ENCODE results near the gene SEC16A.

SEC16A gene

DNA sequence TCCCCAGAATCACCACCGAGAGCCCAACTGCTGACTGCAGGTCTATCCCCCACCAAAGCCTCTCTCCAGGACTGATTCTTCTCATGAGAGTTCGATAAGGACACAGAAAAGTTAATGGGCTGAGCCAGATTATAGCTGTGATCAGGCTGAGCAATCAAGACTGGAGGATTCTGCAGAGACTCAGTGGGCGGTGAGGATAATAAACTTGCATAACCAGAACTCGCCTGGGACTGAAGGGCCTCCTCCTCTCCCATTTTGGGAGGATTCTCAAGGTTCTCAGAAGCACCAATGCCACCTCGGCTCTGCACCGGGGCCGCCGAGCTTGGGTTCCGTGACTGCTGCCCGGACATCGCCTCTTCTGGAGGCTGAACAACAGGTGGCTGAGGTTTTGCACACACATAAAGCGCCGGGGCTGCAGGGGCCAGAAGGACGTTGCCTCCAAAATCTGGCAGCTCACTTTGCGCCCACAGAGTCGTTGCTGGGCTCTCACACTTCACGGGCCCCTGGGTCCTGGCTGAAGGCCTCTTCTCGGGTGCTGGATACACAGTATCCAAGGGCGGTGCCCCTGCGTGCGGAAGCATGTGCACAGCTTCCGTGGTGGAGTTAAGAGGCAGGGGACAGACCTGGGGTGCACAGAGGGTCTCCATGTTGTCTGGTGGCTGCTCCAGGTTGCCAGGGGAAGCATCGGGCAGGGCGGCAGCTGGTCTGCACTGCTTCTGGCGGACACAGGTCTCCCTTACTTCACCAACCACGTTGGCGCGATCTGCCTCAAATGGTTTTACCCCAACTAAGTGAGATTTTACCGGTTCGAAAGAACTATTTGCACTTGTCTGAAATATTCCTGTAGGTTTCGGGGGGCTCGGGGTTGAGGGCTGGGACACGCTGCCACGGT is 7.6 kb downstream of the SEC16A start:
- Mint-ChIP-seq H3K4me1 (peaks cover 6 to 9% of the 10 kb centered on the region in 2 donors), H3K9me3 (no peaks in the 10 kb centered on the region), H3K36me3 (peaks cover 30 to 40% of the 10 kb centered on the region in 2 donors), H3K27ac (no peak overlapping the region), H3K4me3 (no peak overlapping the region), H3K27me3 (no peaks in the 10 kb centered on the region)
- DNase-seq: no peak
- ATAC-seq (replicated peaks): no peak

DNA sequence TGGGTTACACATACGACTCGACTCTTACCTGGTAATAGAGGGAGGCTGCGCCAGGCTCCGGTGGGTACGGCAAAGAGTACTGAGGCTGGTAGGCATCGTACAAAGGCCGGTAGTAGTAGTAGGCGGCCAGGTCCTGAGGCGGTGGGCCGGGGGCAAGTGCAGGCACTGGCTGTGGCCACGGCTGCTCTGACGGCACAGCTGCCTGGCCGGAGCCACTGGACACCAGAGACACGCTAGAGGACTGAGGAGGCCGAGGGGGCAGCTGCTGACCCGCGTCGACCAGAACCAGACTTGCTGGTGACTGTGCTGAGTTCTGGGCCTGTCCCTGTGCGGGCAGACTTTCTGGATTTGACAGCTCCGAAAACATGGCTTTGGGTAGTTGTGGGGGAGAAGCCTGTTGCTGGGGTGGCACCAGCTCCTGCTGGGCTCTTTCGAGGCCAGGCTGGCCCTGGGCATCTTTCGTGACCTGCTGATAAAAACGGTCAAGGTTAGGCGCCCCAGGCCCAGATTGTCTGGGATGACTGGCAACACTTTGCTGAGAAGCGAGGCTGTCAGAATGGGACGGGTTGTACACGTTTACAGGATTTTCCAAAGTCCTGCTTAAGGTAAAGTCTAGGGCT is 8.7 kb downstream of the SEC16A start:
- Mint-ChIP-seq H3K36me3 (peaks cover 34 to 43% of the 10 kb centered on the region in 2 donors), H3K9me3 (no peaks in the 10 kb centered on the region), H3K27me3 (no peaks in the 10 kb centered on the region), H3K4me1 (peaks cover 3 to 4% of the 10 kb centered on the region in 2 donors), H3K4me3 (no peak overlapping the region), H3K27ac (no peak overlapping the region)
- ATAC-seq (replicated peaks) (no peak), DNase-seq (no peak)

DNA sequence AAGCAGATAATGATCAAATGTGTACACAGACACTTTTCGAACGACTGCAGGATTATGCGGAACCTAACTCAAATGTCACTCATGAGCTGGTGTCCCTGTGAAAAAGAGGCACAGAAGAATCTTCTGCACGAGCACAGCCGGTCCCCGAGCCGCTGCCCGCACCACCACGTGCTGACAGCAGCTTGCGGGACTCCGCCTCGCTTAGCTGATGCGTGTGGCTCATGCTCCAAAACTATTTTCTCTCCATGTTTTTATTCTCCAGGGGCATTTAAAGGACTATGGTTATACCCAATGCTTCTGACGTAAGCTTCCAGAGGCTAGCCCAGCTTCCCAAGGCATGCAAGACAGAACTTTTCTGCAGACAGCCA is 9.5 kb downstream of the SEC16A start:
- peaks cover 1 to 2% of the 10 kb centered on the region in 2 donors for H3K4me1 Mint-ChIP-seq
- H3K4me3 Mint-ChIP-seq: no peak overlapping the region
- no peak for DNase-seq
- H3K9me3 Mint-ChIP-seq: no peaks in the 10 kb centered on the region
- H3K36me3 Mint-ChIP-seq: peaks cover 34 to 45% of the 10 kb centered on the region in 2 donors
- H3K27me3 Mint-ChIP-seq: no peaks in the 10 kb centered on the region
- no peak overlapping the region for H3K27ac Mint-ChIP-seq
- ATAC-seq (replicated peaks): no peak

DNA sequence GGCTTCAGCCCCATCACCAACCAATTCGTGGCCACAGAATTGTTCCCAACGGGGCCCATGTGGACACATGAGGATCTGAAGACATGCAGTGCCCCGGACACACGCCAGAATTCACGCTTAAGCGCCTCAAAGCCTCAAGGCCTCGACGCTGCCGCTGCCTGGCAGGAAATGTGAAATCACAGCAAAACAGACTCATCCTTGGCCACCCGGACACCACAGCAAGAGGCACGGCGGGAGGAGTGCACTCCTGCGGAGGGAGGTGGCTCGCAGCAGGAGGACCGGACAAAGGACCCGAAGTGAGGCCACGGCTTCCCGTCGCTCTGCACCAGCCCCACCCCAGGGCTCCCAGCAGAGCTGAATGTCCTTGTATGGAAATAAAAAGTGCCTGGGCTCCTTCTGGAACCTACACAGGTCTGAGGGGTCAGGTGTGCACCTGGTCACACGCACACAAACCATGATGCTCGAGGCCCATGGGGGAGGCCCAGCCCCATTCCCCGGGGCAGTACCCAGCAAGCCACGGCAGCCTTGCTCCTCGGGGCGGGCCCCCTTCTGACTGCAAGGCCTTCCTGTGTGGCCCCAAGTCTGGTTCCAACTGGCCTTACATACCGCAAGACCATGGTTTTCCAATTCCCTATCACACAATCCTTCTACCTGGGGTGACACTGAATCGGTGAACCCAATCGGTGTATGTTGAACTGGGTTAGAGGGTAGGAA is 10.0 kb downstream of the SEC16A start:
- H3K4me1 Mint-ChIP-seq: peaks cover 0 to 2% of the 10 kb centered on the region in 2 donors
- H3K27ac Mint-ChIP-seq: no peak overlapping the region
- DNase-seq (no peak), ATAC-seq (replicated peaks) (no peak)
- no peak overlapping the region for H3K4me3 Mint-ChIP-seq
- H3K9me3 Mint-ChIP-seq: no peaks in the 10 kb centered on the region
- H3K27me3 Mint-ChIP-seq: no peaks in the 10 kb centered on the region
- H3K36me3 Mint-ChIP-seq: peaks cover 34 to 46% of the 10 kb centered on the region in 2 donors

DNA sequence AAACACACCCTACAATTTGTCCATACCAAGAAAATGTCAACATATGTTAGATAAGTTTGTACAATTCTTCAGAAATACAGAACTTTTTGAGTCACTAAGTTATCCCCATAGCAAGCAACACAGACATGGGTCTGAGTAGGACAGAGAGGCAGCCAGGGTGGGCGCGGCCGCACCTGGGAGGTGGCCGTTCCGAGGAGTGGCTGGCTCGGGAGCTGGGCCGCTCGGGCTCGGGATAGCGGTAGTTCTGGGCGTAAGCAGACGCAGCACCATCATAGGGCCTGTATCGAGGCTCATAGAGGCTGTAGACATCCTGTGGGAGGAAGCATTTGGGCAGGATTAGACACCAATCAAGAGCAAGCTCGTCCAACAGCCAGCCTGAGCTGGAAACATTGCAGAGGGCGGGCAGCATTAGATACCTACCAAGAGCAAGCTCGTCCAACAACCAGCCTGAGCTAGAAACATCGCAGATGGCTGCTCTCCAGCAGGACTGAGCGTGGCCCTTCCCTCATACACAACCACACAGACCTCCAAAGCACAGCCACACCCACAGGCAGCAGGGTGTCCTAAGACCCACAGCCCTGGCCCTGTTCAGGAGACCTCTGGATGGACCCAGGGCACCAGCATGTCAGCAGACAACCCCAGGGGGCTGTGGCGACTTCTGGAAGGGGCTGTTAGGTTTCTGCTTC is 10.9 kb downstream of the SEC16A start:
- no peak for DNase-seq
- H3K27me3 Mint-ChIP-seq: no peaks in the 10 kb centered on the region
- no peak for ATAC-seq (replicated peaks)
- H3K4me3 Mint-ChIP-seq: no peak overlapping the region
- H3K36me3 Mint-ChIP-seq: peaks cover 34 to 46% of the 10 kb centered on the region in 2 donors
- no peak overlapping the region for H3K27ac Mint-ChIP-seq
- H3K9me3 Mint-ChIP-seq: no peaks in the 10 kb centered on the region
- peaks cover 0 to 2% of the 10 kb centered on the region in 2 donors for H3K4me1 Mint-ChIP-seq

DNA sequence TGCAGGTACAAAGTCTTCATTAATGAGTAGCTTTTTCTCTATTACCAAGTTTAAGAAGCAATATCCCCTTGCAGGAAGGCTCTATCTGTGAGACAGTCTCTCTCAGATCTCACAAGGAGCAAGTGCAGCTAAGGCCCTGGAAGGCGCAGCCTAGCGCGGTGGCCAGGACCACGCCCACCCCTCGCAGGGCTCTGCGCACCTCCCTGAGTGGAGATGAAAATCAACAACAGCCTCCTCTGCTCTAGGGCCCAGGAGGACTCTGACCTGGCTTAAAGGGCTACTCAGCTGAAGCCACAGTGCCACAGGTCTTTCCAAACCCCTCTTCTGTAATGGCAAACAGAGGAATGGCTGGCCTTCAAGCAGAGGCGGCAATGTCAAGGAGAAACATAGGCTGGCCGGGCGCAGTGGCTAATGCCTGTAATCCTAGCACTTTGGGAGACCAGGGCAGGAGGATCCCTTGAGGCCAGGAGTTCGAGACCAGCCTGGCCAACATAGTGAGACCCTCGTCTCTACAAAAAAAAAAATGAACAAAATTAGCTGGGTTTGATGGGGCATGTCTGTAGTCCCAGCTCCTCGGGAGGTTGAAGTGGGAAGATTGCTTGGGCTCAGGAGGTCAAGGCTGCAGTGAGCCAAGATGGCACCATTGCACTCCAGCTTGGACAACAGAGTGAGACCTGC is 11.9 kb downstream of the SEC16A start:
- H3K4me1 Mint-ChIP-seq: peaks cover 0 to 2% of the 10 kb centered on the region in 2 donors
- H3K4me3 Mint-ChIP-seq: no peak overlapping the region
- no peak overlapping the region for H3K27ac Mint-ChIP-seq
- DNase-seq (no peak), ATAC-seq (replicated peaks) (no peak)
- H3K27me3 Mint-ChIP-seq: no peaks in the 10 kb centered on the region
- H3K36me3 Mint-ChIP-seq: peaks cover 39 to 51% of the 10 kb centered on the region in 2 donors
- H3K9me3 Mint-ChIP-seq: no peaks in the 10 kb centered on the region

DNA sequence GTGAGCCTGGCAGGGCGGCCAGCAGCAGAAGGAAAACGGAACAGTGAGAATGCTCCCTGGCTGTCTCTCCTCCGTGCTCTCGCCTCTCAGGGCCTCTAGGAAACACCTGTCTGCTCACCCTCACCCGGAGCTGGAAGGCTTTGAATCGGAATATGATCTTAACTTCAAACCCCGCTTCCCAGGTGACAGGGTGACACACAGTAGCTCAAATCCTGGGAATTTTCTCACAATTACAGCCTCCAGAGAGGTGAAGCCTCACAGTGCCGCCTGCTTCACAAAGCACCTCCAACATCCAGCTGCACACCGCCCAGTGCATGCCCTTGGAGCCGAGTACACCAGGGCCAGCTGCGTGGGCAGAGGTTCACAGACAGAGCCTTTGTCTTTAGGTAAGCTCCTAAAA is 12.5 kb downstream of the SEC16A start:
- ATAC-seq (replicated peaks) (no peak), DNase-seq (no peak)
- H3K9me3 Mint-ChIP-seq: no peaks in the 10 kb centered on the region
- no peak overlapping the region for H3K4me3 Mint-ChIP-seq
- H3K4me1 Mint-ChIP-seq: peaks cover 0 to 2% of the 10 kb centered on the region in 2 donors
- H3K27ac Mint-ChIP-seq: no peak overlapping the region
- peaks cover 38 to 51% of the 10 kb centered on the region in 2 donors for H3K36me3 Mint-ChIP-seq
- no peaks in the 10 kb centered on the region for H3K27me3 Mint-ChIP-seq

DNA sequence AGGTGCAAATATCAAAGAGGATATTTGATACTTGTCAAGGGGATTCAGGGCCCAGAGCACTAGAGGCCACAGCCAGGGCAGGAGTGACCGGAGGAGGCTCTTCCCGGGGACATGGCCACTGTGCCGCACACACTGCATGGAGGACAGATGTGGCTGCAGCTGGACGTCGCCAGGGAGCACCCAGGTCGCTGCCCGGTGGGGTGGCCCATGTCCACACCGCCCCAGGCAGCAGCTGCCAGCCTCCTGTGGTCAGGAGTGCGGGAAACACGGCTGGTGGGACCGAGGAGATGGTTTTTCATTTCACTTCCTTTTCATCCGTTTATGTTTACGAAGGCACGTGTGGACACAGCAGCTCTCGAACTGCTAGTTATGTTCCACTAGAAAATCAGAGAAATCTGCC is 15.1 kb downstream of the SEC16A start:
- peaks cover 37 to 56% of the 10 kb centered on the region in 2 donors for H3K36me3 Mint-ChIP-seq

DNA sequence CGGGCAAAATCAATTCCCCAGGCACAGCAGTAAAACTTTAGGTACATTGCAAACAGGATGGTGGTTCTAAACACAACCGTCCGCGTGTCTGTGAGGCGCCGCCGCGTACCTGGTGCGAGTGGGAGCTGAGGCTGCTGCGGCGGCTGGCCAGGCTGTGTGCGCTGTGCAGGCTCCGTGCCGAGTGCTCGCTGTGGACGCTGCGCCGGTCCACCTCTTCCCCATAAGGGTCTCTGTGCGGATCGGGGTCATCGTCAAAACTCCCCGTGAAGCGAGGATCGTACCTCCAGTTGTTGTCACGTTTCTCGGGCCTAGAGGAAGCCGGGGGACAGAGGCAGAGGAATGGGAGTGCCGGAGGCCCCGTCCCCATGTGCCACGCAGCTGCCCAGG is 16.7 kb downstream of the SEC16A start:
- Mint-ChIP-seq H3K27me3 (no peaks in the 10 kb centered on the region), H3K4me3 (no peak overlapping the region)

More for the DNA sequence above, 15.1 kb downstream of the SEC16A start:
- H3K27me3 Mint-ChIP-seq: no peaks in the 10 kb centered on the region
- no peak for ATAC-seq (replicated peaks)
- DNase-seq: no peak
- H3K4me3 Mint-ChIP-seq: no peak overlapping the region
- H3K4me1 Mint-ChIP-seq: no peaks in the 10 kb centered on the region
- peak overlapping the region; percentile 56 for H3K27ac Mint-ChIP-seq
- H3K9me3 Mint-ChIP-seq: no peaks in the 10 kb centered on the region

DNA sequence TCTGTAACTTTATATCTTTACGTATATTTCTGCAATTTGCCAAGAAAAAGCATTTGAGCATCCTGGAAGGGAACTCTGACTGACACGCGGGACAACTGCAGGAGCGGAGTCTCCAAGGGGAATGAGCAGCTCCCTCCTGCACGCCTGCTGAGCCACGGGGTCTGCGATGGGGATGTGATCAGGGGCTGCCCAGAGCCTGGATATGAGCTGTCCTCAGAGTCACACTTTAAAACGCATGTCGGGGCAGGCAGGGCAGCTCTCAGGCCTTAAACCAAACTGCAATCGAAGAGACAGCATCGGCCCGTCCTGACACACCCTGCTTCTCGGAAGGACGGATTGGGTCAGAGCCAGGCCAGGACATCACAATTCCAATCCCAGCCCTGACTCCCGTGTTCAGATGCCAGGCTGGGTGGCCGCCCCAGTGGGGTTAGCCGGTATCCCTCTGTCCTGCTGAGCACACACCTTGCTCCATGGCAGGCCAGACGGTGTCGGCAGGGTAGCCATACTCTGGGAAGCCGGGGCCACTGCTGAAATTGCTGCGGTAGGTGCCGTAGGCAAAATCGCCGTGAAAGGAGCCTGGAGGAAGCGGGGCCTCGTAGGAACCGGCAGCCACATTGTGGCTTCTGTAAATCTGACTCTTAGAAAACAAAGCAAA is 17.2 kb downstream of the SEC16A start:
- Mint-ChIP-seq H3K4me1 (no peaks in the 10 kb centered on the region), H3K9me3 (no peaks in the 10 kb centered on the region), H3K4me3 (no peak overlapping the region), H3K27me3 (no peaks in the 10 kb centered on the region), H3K36me3 (peaks cover 38 to 63% of the 10 kb centered on the region in 2 donors), H3K27ac (no peak overlapping the region)
- ATAC-seq (replicated peaks): no peak
- no peak for DNase-seq

More for the DNA sequence above, 16.7 kb downstream of the SEC16A start:
- no peaks in the 10 kb centered on the region for H3K9me3 Mint-ChIP-seq
- H3K4me1 Mint-ChIP-seq: no peaks in the 10 kb centered on the region
- no peak for ATAC-seq (replicated peaks)
- DNase-seq: no peak
- peaks cover 38 to 62% of the 10 kb centered on the region in 2 donors for H3K36me3 Mint-ChIP-seq
- H3K27ac Mint-ChIP-seq: peak overlapping the region; percentile 9

DNA sequence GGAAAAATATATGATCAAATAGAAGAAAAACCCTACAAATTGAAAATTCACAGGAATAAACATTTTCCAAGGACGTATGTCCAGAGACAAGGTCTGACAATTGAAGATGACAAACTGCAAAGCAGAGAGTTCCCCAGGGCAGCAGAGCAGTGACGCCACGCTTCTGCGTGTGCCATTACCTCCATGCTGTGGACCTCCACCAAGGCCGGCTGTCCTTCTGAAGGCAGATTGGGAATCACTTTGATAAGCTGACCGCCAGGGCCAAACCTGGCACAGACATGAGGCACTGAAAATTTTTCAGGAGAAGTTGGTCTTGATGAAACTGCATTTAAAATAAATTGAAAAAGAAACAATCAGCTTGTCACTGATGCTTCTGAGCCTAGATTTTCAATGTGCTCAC is 18.6 kb downstream of the SEC16A start:
- Mint-ChIP-seq H3K27me3 (no peaks in the 10 kb centered on the region), H3K4me3 (no peak overlapping the region), H3K9me3 (no peaks in the 10 kb centered on the region), H3K27ac (no peak overlapping the region), H3K4me1 (no peaks in the 10 kb centered on the region), H3K36me3 (peaks cover 36 to 64% of the 10 kb centered on the region in 2 donors)
- no peak for DNase-seq
- ATAC-seq (replicated peaks): no peak

DNA sequence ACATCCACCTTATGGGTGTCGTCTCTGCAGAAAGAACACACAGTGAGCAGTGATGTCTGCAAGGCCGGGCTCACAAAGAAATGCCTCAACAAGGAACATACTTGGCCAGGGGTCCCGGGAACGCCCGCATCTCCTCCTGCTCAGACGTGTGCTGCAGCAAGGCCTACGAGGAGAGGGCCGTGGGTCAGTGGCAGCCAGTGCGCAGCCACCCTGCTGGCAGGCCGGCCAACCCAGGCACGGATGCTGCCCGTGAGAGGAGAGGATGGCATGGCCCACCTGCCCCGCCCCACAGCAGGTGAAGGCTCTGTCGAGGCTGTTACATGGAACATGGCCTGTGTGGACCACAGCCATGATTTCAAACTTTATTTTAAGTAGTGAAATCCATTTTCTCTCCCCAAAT is 19.3 kb downstream of the SEC16A start:
- H3K27me3 Mint-ChIP-seq: no peaks in the 10 kb centered on the region
- no peaks in the 10 kb centered on the region for H3K9me3 Mint-ChIP-seq
- H3K27ac Mint-ChIP-seq: no peak overlapping the region
- no peaks in the 10 kb centered on the region for H3K4me1 Mint-ChIP-seq
- H3K36me3 Mint-ChIP-seq: peaks cover 41 to 68% of the 10 kb centered on the region in 2 donors
- DNase-seq: no peak
- no peak overlapping the region for H3K4me3 Mint-ChIP-seq
- ATAC-seq (replicated peaks): no peak

DNA sequence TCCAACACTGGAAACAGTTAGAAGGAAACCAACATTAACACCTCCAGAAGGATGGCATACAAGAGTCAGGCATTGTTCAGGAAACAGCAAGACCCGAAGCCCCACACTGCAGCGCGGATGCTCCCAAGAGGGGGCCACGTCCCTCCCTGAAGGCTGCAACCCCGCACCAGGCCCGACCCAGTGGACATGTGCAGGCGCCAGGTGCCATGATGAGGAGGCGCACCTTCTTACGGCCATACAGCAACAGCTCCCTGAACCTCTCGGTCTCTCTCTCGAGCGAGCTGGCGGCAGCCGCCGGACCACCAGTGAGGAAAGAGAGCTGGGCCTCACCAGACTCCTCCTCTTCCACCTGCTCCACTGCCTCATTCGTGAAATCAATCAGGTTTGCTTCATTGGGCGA is 20.2 kb downstream of the SEC16A start:
- H3K9me3 Mint-ChIP-seq: no peaks in the 10 kb centered on the region
- H3K27ac Mint-ChIP-seq: no peak overlapping the region
- ATAC-seq (replicated peaks): no peak

More for the DNA sequence above, 20.2 kb downstream of the SEC16A start:
- Mint-ChIP-seq H3K36me3 (peaks cover 47 to 72% of the 10 kb centered on the region in 2 donors), H3K4me3 (no peak overlapping the region), H3K4me1 (no peaks in the 10 kb centered on the region), H3K27me3 (no peaks in the 10 kb centered on the region)
- no peak for DNase-seq
